Measurements from ENCODE around the gene LETM1. TPM values are rescaled to one million over a fixed set of nuclear protein-coding genes. Genes with fewer than 3 reads are reported as not detected.

Gene LETM1
- total and polyA plus RNA-seq, 2 experiments from 2014 or later = 23.3 to 68.9 TPM

GRCh38 chr4:1788254-1788973 lies 67.5 kb downstream of the LETM1 start:
- H3K27me3 Mint-ChIP-seq (ENCODE audit: insufficient read depth, low read depth, poor library complexity) = peaks cover 23% of the 10 kb centered on the region
- ATAC-seq = no peak
- DNase-seq (ENCODE audit: low spot score) = no peak

More at GRCh38 chr4:1788254-1788973, 67.5 kb downstream of the LETM1 start:
- no peak overlapping the region for H3K27ac ChIP-seq (ENCODE audit: low read depth)
- H4K20me1 ChIP-seq (replicated peaks; ENCODE audit: insufficient read depth) = no peaks in the 10 kb centered on the region
- Mint-ChIP-seq H3K9me3 (no peaks in the 10 kb centered on the region), H3K4me3 (no peak overlapping the region), H3K27ac (no peak overlapping the region), H3K36me3 (ENCODE audit: low read depth) (no peaks in the 10 kb centered on the region), H3K4me1 (peaks cover 2% of the 10 kb centered on the region; the same call in 2 of the 3 replicates)
- H3K27me3 ChIP-seq (ENCODE audit: insufficient read depth) = peaks cover 27% of the 10 kb centered on the region
- TF ChIP-seq NANOG (IDR thresholded peaks at IDR 0.05; ENCODE audit: borderline replicate concordance) = no peak
- no peak for TF ChIP-seq STAT1 (IDR thresholded peaks at IDR 0.05; ENCODE audit: unreplicated experiment)
- no peak for TF ChIP-seq JUNB (IDR thresholded peaks at IDR 0.05; ENCODE audit: unreplicated experiment)
- TF ChIP-seq EZH2 (IDR thresholded peaks at IDR 0.05; ENCODE audit: low read depth, unreplicated experiment) = no peak
- no peak for TF ChIP-seq ZNF462 (CRISPR knock-in tag; IDR thresholded peaks at IDR 0.05)
- no peak for TF ChIP-seq ZNF114 (CRISPR knock-in tag; IDR thresholded peaks at IDR 0.05)
- TF ChIP-seq ZNF331 (CRISPR knock-in tag; IDR thresholded peaks at IDR 0.05; ENCODE audit: low read depth) = no peak
- TF ChIP-seq ETS1 (IDR thresholded peaks at IDR 0.05) = no peak
- TF ChIP-seq EZH2phosphoT487 (IDR thresholded peaks at IDR 0.05; ENCODE audit: unreplicated experiment) = no peak
- TF ChIP-seq CTCF (conservative IDR thresholded peaks at IDR 0.05; ENCODE audit: low read depth in 2 of 2) = no peak
- TF ChIP-seq CREB1 (CRISPR knock-in tag; IDR thresholded peaks at IDR 0.05; ENCODE audit: low read depth) = no peak
- no peak for TF ChIP-seq POLR2AphosphoS5 (IDR thresholded peaks at IDR 0.05; ENCODE audit: low read depth)
- TF ChIP-seq REST (IDR thresholded peaks at IDR 0.05; ENCODE audit: unreplicated experiment) = no peak
- H3K4me3 ChIP-seq = no peak overlapping the region
- no peaks in the 10 kb centered on the region for H3K9me2 ChIP-seq (ENCODE audit: insufficient read depth)
- H3K4me1 ChIP-seq (ENCODE audit: insufficient read depth) = 0 out of 2 replicates have a peak, but pooled peaks cover 4% of the 10 kb centered on the region
- no peaks in the 10 kb centered on the region for H3F3A ChIP-seq (replicated peaks; ENCODE audit: low read depth)
- H3K4me2 ChIP-seq = no peak overlapping the region
- H3K79me2 ChIP-seq (replicated peaks; ENCODE audit: insufficient read depth) = no peaks in the 10 kb centered on the region
- no peaks in the 10 kb centered on the region for H3K36me3 ChIP-seq (ENCODE audit: insufficient read depth)
- no peak overlapping the region for H2AFZ ChIP-seq

Data from GM23338 (cell line).